AG08395 (cell line): Measurements from ENCODE around the gene SNX30.

ENCODE experiments used
- DNase-seq: peaks from one replicate; pipeline ENCODE4 v3.0.0; 2012; ENCODE audit warnings: mixed read lengths, low spot score

SNX30 gene

DNA sequence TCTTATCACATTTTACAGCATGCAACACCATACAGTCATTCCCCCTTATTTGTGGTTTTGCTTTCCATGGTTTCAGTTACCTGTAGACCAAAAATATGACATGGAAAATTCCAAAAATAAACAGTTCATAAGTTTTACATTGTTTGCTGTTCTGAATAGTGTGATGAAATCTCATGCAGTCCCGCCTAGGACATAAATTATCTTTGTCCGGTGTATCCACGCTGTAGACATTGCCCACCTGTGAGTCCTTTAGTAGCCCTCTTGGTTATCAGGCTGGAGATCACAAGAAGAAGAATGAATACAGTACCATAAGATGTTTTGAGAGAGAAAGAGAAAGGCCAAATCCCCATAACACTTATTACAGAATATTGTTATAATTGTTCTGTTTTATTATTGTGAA is 72.1 kb downstream of the SNX30 start:
- DNase-seq, result no peak

DNA sequence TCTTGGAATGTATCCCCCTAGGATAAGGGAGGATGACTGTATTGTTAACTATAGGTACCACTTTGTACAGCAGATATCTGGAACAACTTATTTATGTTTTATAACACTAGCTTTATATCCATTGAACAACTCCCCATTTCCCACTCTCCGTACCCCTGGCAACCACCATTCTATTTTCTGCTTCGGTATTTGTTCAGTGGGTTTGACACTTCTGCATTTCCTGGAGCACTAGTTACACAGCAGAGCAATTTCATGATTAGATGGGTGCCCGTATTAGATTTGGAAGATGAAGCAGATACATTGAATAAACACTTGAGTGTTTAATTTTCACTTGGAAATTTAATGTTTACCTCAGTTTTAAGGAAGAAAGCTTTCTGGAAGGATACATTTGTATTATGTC is 72.7 kb downstream of the SNX30 start:
- DNase-seq, result no peak

DNA sequence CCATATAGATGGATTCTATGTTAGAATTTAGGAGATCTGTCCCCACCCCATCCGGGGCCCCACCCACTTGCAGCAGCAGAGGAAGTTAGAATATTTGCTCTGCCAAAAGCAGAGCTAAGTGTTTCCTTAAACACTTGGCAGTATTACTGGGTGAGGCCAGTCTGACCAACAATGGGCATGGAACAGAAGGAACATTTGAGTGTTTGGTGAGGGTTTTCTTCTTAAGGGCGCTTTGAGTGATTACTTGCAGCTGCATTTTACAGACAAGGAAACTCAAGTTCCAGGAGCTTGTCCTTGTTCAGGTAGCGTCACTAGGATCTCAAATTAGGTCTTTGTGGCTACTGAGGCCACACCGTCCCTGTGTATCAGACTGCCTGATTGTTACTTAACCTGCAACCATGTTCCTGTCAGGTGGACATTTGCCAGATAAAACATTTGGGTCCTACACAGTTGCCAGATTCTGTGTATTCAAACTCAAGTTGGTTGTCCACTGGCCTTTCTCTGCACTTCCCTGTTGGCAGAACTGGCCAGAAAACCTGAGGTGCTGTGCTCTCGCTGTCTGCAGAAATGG is 80.8 kb downstream of the SNX30 start:
- peak; percentile 47 for DNase-seq

DNA sequence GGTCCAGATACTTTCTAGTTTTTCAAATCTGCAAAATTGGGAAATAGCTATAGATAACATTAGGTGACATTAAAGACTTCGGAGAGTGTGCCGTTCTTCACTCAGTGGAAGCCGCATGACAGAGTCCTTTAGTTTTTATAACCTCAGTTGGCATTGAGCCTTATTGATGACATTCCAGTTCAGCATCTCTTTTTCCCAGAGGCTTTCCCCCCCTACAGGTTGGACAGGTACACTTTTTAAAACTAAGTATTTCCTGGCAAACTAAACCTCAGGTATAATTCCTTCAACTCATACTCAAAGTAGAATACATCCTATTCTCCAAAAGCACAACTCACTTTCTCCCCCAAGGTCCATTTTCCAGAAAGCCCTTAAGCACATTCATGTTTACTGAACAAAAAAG is 81.4 kb downstream of the SNX30 start:
- no peak for DNase-seq

DNA sequence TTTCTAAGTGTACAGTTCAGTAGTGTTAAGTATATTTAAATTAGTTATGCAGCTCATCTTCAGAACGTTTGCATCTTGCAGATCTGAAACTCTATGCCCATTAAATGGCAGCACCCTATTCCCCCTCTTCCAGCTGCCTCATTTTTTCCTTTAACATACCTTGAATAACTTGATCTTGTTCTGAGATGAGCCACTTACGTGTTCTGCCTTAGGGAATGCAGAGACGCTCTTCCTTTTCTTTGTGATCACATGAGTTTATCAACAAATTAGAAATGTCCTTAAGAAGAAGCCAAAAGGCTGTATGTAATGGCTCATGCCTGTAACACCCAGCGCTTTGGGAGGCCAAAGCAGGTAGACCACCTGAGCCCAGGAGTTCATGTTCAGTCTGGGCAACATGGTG is 82.5 kb downstream of the SNX30 start:
- DNase-seq, result no peak

DNA sequence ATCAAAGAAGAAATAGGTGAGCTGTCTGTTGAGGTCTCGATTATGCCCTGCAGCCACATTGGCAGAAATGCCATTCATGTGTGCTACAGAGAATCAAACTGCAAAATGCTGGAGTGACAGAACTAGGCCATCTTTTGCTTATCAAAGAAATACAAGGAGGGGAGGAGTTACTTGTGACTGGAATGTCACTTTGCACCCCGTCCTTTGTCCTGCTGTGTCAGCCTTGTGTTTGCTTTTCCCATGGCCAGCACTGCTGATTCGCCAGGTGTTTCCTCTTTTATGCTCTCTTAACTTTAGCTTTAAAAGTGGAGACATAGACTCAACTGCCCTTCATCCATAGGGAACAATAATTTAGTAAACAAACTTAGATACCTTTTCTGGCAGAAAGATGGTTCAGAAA is 85.8 kb downstream of the SNX30 start:
- DNase-seq, result no peak

DNA sequence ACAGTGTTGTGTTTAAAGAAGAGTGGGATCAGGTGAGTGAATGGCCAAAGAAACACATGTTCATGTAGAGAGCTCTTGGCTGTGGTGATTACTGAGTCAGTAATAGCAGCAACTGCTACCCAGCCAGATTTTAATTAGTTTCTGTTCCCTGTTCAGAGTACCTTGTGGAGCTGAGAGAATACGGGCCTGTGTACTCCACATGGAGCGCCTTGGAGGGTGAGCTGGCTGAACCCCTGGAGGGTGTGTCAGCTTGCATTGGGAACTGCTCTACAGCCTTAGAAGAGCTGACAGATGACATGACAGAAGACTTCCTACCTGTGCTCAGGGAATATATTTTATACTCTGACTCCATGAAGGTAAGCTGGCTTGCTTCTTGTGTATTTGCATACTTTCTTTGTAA is 87.8 kb downstream of the SNX30 start:
- DNase-seq, result no peak

DNA sequence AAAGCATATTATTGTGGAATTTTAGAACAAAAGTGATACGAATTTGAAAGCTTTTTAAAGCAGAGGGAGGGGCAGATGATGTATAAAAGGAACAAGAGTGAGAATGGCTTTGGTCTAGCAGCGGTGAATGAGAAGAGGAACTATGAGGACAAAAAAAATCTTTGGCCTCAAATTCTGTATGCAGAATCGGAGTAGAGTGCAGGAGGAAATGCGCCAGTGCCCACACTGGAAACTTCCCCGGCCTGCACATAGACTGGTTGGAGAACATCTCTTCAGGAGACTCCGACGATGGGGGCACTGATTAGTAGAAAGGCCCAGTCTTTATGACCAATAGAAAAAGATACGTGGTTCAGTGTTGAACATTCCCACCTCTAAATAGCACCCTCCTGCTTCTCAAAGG is 88.8 kb downstream of the SNX30 start:
- DNase-seq, result no peak

DNA sequence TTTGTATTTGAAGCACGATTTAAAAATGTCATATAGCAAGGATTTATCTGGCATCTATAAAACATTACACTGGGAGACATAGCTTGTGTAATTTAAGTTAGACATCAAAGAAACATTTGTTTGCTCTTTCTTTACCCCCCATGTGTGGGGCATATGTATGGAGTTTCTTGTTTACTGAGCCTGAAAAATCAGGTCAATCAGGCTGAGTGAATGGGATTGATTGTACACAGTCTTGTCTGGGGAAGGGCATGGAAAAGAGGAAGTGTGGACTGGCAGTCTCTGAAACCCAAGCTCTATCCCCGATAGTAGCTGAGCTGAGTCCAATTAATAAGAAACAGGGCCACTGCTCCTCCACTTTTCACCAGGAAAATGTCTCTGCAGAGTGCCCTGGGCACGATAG is 90.7 kb downstream of the SNX30 start:
- no peak for DNase-seq

DNA sequence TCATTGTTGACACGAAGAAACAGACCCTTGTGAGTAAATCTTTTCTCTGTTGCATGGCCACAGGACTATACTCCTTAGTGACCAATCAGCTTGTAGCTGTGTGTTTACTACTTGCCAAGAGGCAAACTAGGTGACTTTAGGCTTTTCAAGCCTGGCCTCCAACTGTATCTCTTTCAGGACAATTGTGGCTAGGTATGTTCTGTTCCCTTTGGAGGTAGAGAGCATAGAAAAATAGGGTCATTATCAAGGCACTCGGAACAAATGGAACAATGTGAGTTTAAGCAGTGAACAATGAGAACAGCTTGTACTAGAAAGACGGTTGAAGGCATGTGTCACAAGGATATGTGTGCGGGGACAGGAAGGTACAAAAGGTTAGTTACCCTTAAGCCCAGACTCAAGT is 92.0 kb downstream of the SNX30 start:
- no peak for DNase-seq

DNA sequence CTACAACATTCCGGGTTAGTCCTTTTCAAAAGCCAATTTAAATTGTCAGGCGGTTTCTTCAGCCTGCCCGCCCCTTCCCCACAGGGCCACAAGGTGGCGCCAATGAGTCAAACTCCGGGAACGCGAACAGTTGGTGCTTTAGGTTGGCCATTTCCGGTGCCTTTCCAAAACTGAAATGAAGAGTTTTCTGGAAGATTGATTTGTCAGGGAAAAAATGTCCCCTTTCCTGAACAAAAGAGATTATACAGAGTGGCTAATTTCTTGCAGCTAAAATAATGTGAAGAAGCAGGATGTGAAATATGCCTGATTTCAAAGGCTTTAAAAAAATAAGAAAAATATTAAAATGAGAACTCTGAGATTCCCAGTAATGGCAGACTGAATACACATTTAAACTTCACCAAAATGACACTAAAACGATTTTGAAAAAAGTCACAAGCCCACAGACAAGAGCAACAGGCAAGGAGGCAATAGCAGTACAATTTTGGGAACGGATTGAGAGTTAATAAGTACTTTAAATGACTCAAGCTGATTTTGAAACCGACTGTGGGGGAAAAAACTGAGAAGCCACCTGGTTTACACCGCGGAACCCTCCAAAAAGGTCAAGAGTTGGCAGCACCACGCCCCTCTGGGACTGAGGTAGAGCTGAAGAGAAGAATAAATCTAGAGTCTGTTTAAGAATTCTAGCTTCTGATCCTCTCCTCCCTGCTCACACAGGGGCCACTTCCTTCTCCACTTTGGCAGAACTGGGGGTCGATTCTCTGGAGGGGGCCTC is 94.4 kb downstream of the SNX30 start:
- DNase-seq, result peak; percentile 90

DNA sequence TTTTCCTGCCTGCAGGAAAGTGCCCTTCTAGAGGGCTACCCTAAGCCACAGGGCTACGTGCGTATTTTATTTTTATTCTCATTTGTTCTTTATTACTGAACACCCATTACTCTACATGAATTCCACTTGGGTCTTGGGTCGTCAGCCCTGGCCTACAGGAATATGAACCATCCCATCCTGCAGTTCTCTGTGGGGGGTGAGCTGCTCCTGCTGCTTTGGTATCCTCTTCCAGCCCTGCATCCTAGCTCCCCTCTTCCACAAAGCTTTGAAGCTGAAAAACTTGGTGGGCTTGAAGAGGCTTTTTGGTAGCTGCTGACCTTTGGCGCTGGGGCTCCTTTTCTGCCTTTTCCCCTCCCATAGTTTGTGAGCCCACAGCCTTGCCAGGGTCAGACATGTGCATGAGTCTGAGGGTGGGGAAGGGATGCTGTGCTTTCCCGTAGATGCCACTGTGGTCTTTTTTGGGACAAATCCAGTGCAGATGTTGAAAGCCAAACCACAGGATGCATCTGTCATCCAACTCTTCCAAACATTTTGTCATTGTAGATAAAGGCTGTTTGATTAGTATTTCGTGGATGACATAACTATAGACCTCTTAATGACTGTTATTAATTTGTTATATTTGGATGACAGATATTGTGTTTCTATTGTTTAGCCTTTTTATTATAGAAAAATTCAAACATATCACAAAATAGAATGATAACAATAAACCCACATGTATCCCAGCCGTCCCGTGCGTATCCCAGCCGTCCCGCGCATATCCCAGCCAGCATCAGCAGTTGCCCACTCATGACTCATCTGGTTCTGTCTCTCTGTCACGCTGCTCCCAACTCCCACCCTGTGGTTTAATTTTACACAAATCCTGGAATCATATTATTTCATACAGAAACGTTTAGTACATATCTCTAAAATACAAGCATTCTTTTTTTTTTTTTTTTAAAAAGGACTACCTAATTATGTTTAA is 96.2 kb downstream of the SNX30 start:
- DNase-seq, result peak; percentile 44

DNA sequence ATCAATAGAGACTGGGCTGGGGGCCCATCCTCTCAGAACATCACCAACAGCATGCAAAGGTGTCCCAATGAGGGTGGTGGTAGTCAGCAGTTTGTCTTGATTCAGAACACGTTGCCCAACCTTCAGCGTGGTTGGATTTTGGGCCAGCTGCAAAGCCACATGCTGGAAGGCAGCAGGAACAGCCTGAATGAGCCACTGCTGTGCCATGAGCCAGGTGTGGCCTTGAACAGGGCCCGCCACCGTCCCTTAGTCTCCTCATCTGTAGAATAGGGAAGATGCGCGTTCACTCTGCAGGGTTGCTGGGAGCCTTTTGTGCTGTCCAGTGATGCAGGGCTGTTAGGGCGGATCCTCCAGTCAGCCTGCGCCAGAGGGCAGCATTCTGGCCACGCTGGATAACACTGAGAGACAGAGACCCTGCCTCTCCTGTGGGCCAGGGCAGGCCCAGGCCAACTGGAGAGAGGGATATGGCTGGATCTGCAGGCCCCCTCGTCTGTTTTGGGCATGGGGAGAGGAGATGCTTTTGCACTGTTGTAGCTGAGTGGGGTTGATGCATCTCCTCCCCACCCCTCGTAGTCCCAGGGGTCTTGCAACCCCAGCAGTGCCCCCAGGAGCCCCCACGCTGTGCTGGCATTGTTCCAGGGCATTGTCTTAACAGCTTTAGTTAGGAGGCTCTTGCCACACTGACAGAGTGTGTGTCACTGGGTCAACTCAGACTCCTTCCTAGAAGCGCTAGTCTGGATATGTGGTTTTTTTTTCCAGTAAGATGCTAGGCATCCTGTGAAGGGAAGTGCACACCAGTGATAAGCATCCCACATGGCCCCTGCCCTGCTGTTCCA is 98.0 kb downstream of the SNX30 start:
- no peak for DNase-seq

DNA sequence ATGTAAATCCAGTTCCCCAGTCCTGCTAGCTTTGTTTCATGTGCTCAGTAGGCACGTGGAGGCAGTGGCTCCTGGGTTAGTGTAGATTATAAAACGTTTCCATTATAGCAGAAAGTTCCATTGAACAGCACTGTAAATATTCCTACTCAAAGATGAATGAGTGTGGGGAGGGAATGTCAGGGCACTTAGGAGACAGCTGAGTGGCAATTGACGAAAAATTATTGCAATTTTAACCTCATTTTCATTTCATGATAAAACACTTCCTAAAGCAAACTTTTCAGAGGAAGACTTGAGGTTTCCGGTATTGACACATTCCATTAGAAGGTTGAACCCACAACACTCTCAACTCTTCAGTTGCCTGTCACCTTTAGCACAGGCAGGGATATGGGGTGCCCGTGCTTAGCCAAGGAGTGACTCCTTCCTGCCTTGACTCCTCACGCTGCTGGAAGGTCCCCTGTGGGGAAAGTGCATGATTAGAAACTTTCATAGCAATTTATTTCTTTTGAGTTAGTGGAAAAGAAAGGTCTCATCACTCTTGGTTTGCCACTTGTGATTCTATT is 98.9 kb downstream of the SNX30 start:
- DNase-seq, result no peak

DNA sequence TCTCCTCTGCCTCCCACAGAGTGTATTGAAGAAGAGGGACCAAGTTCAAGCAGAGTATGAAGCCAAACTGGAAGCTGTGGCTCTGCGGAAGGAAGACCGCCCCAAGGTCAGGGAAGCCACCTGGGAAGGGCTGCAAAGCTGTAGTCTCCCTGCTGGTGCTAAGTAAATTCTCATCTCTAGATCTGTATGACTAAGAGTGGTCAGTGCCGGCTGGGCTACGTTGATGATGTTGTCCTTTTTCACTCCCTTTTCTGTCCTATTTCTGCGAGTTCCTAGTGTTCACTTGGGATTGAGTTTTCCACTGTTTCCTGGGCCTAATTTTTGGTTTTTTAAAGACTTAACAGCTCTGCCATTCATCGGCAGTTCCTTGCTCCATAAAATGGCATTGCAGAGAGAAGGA is 100.3 kb downstream of the SNX30 start:
- DNase-seq, result no peak

DNA sequence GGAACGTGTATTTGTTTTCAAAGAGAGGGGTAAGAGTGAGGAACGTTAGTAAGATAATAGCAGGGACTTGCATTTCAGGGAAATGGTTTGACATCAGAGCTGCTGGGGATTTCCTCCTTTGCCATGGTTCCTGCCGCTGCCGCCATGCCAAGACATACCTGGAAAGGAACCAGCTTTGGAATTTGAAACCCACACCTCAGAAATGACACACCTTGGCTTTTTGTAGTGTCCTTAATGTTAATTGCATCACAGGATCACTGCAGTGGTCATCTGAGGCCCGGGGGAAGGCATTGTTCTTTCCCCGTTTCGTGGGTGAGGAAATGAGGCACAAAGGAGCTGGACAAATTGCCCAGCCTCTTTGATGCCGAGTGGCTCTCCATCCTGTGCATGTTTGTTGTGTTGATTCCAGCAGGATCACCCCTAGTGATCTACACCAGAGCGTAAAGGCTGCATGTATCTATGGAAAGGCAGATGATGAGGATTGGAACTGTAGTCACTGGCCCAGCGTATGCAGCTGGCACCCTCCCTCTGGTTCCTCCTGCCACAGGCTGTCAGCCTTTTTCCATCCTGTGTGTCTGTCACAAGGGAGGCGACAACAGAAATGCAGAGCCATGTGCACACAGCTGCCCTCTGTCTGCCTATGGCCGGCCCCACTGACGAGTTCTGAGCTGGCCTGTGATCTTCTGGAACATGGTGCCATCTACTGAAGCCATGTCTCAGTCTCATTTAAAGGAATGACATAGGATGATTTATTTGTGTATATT is 102.4 kb downstream of the SNX30 start:
- DNase-seq, result no peak

DNA sequence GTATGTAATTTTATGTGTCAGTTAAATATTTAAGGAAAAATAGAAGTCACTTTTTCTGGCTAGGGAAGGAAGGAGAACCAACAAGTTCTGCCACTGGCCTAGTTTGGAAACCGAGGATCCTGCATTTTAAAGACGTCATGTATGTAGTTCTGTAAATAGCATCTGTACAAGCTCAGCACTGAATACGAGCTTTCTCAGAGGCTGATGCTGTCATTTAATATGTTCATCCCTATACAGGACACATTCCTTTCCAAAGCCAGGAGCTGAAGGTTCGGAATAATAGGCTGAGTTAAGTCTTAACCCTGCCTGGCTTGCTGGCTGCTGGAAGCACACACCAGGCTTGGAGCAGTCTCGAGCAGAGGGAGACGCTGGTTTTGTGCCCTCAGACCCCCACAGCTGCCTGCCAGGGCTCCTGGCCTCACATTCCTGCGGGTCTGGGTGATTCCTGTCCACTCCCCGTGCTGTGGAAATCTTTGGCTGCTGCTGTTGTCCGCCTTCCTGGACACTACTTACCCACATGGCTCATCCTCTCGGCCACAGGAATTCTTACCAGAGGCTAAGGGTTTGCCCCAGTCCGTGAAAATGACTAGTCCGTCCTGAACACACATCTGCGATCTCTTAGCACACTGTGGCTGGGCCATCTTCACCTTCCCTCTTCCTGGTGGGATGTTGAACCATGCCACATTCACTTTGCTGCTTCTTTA is 103.5 kb downstream of the SNX30 start:
- no peak for DNase-seq

DNA sequence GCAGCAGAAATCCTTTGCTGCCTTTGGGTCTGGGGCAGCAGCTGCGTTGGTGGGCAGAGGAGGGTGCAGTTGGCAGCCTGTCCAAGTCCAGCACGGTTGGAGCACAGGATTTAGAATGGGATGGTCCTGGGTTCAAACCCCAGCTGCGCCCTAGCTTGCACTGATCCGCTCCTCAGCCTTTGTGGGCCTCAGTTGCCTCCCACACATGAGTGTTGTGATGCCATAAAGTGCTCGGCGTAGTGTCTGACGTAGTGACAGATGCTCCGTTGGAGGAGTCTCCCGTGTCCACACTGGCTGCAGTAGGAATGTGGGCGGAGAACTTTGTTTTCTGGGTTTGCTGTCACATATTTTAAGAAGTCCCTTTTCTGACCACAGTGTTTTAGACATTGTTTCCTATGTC is 104.1 kb downstream of the SNX30 start:
- no peak for DNase-seq

DNA sequence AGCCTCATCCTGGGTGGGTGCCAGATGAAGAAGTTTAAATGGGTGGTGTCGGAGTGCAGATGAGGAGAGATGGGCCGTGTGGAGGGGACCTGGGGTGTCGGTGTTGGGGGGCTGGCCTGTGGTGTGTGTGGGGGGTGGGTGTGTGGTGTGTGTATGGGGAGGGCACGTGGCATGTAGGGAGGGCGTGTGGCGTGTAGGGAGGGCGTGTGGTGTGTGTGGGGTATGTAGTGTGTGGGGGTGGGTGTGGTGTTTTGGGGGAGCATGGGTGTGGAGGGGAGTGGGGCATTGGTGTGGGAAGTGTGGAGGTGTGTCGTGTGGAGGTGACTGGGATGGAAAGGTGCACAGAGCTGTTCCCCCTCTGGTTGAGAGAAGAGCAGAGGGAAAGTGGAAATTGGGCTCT is 105.6 kb downstream of the SNX30 start:
- DNase-seq, result no peak

DNA sequence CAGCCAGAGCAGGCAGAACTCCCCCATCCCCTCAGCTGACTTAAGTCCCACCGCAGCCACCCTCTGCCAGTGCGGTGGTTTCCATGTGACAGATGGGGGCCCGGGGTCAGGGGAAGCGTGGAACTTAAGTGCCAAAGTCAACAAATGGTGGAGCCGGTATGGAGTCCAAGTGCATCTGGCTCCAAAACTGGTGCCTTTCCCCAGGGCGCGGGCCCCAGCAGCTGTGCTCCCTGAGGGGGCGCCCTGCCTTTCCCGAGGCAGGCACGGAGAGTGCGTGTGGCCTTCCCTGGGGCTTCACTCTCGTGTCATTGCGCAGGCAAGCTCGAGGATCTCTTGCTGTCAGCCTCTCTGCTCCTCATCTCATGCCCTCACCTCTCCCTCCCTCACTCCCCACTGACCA is 106.3 kb downstream of the SNX30 start:
- DNase-seq, result no peak
